ENCODE results near the gene KLF15. TPM values are rescaled to one million over a fixed set of nuclear protein-coding genes. Genes with fewer than 3 reads are reported as not detected.

Gene KLF15
- polyA plus RNA-seq, 1 donor (not counting 4 experiments of a cell fraction or from before 2014, with no cell fraction given) = 0.03 TPM

- Histone ChIP-seq H3K4me3 (ENCODE audit: control insufficient read depth in 2 of 3, extremely low read depth in 1 of 3, insufficient read depth in 2 of 3, low read depth in 1 of 3, low read length in 3 of 3) (no peak overlapping the region), H4K20me1 (ENCODE audit: control insufficient read depth, extremely low read depth, insufficient read depth, low read length) (no peaks in the 10 kb centered on the region), H3K9me3 (ENCODE audit: control insufficient read depth, low read depth, low read length) (no peaks in the 10 kb centered on the region), H3K79me2 (ENCODE audit: control insufficient read depth, insufficient read depth, low read length) (no peaks in the 10 kb centered on the region), H3K4me2 (ENCODE audit: control insufficient read depth, extremely low read depth, insufficient read depth, low read depth, low read length) (no peak overlapping the region), H3K4me1 (ENCODE audit: control insufficient read depth, extremely low read depth, insufficient read depth, low read length) (peaks cover 13% of the 10 kb centered on the region), H3K9ac (ENCODE audit: control insufficient read depth, extremely low read depth, insufficient read depth, low read length) (no peak overlapping the region), H3K27ac (ENCODE audit: control insufficient read depth, insufficient read depth, low read length) (no peak overlapping the region), H3K9me1 (ENCODE audit: control insufficient read depth, extremely low read depth, insufficient read depth, low read length) (no peaks in the 10 kb centered on the region), H3K36me3 (ENCODE audit: control insufficient read depth in 2 of 2, extremely low read depth in 1 of 2, insufficient read depth in 2 of 2, low read length in 2 of 2) (no peaks in the 10 kb centered on the region), H3K27me3 (ENCODE audit: control insufficient read depth, extremely low read depth, insufficient read depth, low read length) (no peaks in the 10 kb centered on the region), H2AFZ (ENCODE audit: control insufficient read depth, low read length) (no peak overlapping the region)
- FAIRE-seq (no peak), DNase-seq (ENCODE audit: low read depth, low spot score) (no peak)
- dilution Hi-C loops (cut with MboI; ENCODE audit: extremely low pct_ligation_motif_present, low sequenced_read_pairs) = no loop called here
- TF ChIP-seq EZH2 (IDR thresholded peaks at IDR 0.05; ENCODE audit: low read length) = no peak
- TF ChIP-seq CTCF (optimal IDR thresholded peaks at IDR 0.05 in 1 of 3, IDR thresholded peaks at IDR 0.05 in 1 of 3, conservative IDR thresholded peaks at IDR 0.05 in 1 of 3; ENCODE audit: extremely low read depth in 1 of 3, insufficient read depth in 2 of 3, low read length in 3 of 3) = no peak
Measured at GRCh38 chr3:126306888-126307482, 50.2 kb downstream of the KLF15 start.

- no peaks in the 10 kb centered on the region for H3K36me3 ChIP-seq (ENCODE audit: control insufficient read depth in 2 of 2, extremely low read depth in 1 of 2, insufficient read depth in 2 of 2, low read length in 2 of 2)
- no peak overlapping the region for H2AFZ ChIP-seq (ENCODE audit: control insufficient read depth, low read length)
- peaks cover 13% of the 10 kb centered on the region for H3K4me1 ChIP-seq (ENCODE audit: control insufficient read depth, extremely low read depth, insufficient read depth, low read length)
- no peaks in the 10 kb centered on the region for H3K27me3 ChIP-seq (ENCODE audit: control insufficient read depth, extremely low read depth, insufficient read depth, low read length)
- no peaks in the 10 kb centered on the region for H3K9me3 ChIP-seq (ENCODE audit: control insufficient read depth, low read depth, low read length)
- no peak overlapping the region for H3K27ac ChIP-seq (ENCODE audit: control insufficient read depth, insufficient read depth, low read length)
- H3K4me3 ChIP-seq (ENCODE audit: control insufficient read depth in 2 of 3, extremely low read depth in 1 of 3, insufficient read depth in 2 of 3, low read depth in 1 of 3, low read length in 3 of 3) = no peak overlapping the region
- no peak for TF ChIP-seq EZH2 (IDR thresholded peaks at IDR 0.05; ENCODE audit: low read length)
- no peak for TF ChIP-seq CTCF (optimal IDR thresholded peaks at IDR 0.05 in 1 of 3, IDR thresholded peaks at IDR 0.05 in 1 of 3, conservative IDR thresholded peaks at IDR 0.05 in 1 of 3; ENCODE audit: extremely low read depth in 1 of 3, insufficient read depth in 2 of 3, low read length in 3 of 3)
- dilution Hi-C loops (cut with MboI; ENCODE audit: extremely low pct_ligation_motif_present, low sequenced_read_pairs) = no loop called here
- H3K4me2 ChIP-seq (ENCODE audit: control insufficient read depth, extremely low read depth, insufficient read depth, low read depth, low read length) = no peak overlapping the region
- no peaks in the 10 kb centered on the region for H3K79me2 ChIP-seq (ENCODE audit: control insufficient read depth, insufficient read depth, low read length)
- no peak for FAIRE-seq
- no peaks in the 10 kb centered on the region for H3K9me1 ChIP-seq (ENCODE audit: control insufficient read depth, extremely low read depth, insufficient read depth, low read length)
- DNase-seq (ENCODE audit: low read depth, low spot score) = no peak
- H4K20me1 ChIP-seq (ENCODE audit: control insufficient read depth, extremely low read depth, insufficient read depth, low read length) = no peaks in the 10 kb centered on the region
- no peak overlapping the region for H3K9ac ChIP-seq (ENCODE audit: control insufficient read depth, extremely low read depth, insufficient read depth, low read length)
Measured at GRCh38 chr3:126306397-126306796, 50.8 kb downstream of the KLF15 start.
